H1 (cell line): ENCODE data around the gene TRAF3. TPM values are rescaled to one million over a fixed set of nuclear protein-coding genes. Genes with fewer than 3 reads are reported as not detected.

ENCODE experiments used
- BCL11A ChIP-seq, 2 experiments: IDR thresholded peaks; one replicate each; pipeline ENCODE4 v1.6.1; 2011; ENCODE audit warnings: low read depth in 2 of 2, low read length in 2 of 2, mild to moderate bottlenecking in 2 of 2
- KDM4A ChIP-seq: IDR thresholded peaks from one replicate; pipeline ENCODE4 v1.7.1; 2012; ENCODE audit warnings: low read depth, mild to moderate bottlenecking, moderate library complexity, low read length, inconsistent platforms; ENCODE audit not compliant: severe bottlenecking
- RFX5 ChIP-seq: IDR thresholded peaks from 2 replicates; pipeline ENCODE4 v1.6.1; 2011; ENCODE audit warnings: low read depth, low read length, improper control_type of control experiment, borderline replicate concordance
- USF2 ChIP-seq: IDR thresholded peaks from 2 replicates; pipeline ENCODE4 v1.6.1; 2011; ENCODE audit warnings: low read length, improper control_type of control experiment
- polyA plus RNA-seq, 7 experiments: library from polyadenylated mRNA; depleted of rRNA in 3 of 7; stranded (reverse) in 5 of 7; unstranded in 2 of 7; fragments of >200 nt in 5 of 7; fragments of 200-250 nt in 2 of 7; gene quantifications; 1 replicate in 5 of 7; 2 replicates in 1 of 7; 4 replicates in 1 of 7; pipeline versions ENCODE4 v1.2.1 to v1.2.3, GENCODE V29; 2011 to 2013; ENCODE audit warnings: missing spikeins in 2 of 7, mixed read lengths in 2 of 7
- total RNA-seq: library from RNA; stranded (reverse); fragmentation: NEBNext Ultra II Directional; extraction: Animal tissue kit (Norgen Biotek cat#: 25700); gene quantifications from 2 replicates; pipeline ENCODE4 v1.2.1, GENCODE V29; 2021

The TRAF3 gene
- total and polyA plus RNA-seq, 2 of the 8 experiments (the other 6 are each of a cell fraction or from before 2014, with no cell fraction given) = 5.8 to 12.1 TPM

- TF ChIP-seq BCL11A (IDR thresholded peaks at IDR 0.05; ENCODE audit: low read depth in 2 of 2, low read length in 2 of 2) = no peak
- no peak for TF ChIP-seq USF2
- TF ChIP-seq KDM4A = no peak
- TF ChIP-seq RFX5 = no peak
Measured at GRCh38 chr14:102819176-102819628, 42.0 kb downstream of the TRAF3 start (continued).
